HG02798 (cell line): ENCODE data around the gene TRIM66.

ENCODE experiments used
- ATAC-seq: cut with Tn5 transposase; IDR thresholded peaks from one replicate; pipeline ENCODE4 v1.9.1; 2021; ENCODE audit warnings: mild to moderate bottlenecking; ENCODE audit not compliant: unreplicated experiment, poor library complexity

The TRIM66 gene

GRCh38 chr11:8584082-8584481 is 98.4 kb downstream of the TRIM66 start:
- no peak for ATAC-seq

DNA sequence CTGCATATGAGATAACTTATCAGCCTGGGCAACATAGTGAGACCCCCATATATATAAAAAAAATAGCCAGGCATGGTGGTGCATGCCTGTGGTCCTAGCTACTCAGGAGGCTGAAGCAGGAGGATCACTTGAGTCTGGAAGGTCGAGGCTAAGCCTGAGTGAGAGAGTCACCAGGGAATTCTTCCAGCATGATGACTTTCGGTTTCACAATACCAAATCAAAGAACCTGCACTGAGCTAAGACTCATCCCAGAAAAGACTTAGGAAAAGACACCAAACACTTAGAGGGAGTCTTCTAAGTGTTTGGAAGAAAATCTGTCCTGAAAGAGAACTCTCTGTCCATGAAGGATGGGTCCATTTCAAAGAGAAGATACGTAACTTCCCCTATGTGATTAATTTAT is 101.2 kb downstream of the TRIM66 start:
- ATAC-seq, result no peak

DNA sequence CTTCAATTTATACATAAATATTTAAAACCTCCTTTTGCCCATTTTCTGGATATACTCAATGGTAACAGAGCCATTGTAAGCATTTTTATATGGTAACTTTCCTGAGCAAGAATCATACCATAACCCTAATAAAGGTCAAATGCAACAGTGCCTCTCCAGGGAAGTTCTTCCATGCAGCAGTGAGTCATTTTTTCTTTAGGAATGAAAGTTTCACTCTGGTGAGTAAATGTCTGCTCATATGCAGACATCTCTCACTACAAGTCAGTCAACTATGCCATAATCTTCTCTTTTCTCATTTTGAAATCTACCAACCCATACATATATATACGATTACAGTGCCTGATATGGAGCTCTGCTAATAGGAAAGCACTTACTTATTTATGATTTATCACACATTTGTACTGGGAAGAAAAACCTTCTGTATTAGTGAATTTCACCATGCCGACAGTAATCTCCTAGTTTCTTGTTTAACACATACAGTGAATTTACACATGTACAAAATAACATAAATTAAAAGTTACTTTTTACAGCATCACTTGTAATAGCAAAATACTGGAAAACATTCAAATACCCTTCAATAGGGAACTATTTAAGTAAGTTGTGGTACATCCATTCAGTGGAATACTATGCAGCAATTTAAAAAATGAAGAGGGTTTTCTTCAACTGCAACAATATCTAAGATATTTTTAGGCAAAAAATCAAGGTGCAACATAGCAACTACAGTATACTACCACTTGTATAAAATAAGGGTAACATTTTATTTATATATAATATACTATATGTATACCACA is 104.5 kb downstream of the TRIM66 start:
- no peak for ATAC-seq

DNA sequence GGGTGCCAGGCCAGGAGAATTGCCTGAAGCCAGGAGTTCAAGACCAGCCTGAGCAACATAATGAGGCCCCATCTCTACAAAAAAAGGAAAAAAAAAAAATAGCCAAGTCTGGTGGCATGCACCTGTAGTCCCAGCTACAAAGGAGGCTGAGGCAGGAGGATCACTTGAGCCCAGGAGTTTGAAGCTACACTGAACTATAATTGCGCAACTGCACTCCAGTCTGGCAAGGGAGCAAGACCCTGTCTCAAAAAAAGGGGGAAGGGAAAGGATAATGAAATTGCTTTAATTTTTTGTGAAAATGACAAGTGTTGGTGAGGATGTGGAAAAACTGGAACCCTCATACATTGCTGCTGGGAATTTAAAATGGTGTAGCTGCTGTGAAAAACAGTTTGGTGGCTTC is 107.7 kb downstream of the TRIM66 start:
- no peak for ATAC-seq

DNA sequence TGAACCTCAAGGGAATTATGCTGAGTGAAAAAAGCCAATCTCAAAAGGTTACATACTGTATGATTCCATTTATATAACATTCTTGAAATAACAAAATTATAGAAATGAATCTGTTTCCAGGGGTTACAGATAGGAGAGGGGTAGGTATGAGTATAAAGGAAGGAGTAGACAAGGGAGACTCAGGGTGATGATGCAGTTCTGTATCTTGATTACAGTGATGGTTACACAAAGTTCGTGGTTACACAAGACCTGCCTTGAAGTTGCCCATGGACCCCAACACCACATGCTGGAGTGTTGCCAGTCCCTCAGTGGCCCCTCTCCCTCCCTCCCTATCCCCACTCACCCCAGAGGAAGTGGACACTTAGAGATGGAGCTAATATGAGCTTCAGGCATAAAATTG is 108.7 kb downstream of the TRIM66 start:
- no peak for ATAC-seq

DNA sequence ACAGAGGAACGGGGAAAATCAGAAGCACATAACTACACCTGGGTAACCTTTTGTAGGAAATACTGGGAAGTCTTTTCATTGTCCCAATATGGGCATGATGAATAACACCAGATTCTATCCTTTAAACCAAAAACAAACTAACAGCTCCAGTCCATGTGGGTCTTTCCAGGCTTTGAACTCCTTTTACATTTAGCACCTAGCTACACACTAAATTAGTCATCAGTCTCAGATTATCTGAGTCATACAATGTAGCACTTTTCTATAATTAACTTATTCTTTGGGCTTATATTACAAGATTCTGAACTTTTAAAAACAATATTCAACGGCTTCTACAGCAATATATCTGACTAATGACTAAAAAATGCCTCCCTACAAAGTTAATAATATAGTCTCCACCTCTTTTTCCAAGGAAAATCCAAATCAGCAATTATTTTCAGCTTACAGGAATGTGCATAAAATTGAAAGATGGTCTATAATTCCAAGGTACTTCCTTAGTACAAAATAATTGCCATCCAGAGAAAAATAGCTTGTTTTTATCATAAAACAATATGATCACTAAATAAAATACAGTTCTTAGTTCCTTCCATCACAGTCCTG is 114.8 kb downstream of the TRIM66 start:
- ATAC-seq, result peak; percentile 69

DNA sequence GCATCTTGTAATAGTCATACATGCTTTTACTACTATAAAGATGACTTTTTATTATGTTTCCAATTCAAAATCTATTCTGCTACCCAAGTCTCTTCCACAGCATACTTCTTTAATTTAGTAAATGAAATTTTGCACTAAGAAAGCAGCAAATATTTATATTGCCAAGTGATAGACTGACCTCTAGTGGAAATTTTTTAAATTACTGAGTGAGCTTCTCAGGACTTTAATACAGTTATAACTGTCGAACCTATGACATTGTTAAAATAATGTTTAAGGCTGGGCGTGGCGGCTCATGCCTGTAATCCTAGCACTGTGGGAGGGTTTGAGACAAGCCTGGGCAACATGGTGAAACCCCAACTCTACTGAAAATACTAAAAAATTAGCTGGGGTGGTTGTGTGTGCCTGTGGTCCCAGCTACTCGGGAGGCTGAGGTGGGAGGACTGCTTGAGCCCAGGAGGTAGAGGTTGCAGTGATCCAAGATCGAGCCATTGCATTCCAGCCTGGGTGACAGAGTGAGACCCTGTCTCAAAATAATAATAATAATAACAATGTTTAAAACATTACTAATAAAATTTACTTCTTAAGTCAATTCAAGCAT is 115.8 kb downstream of the TRIM66 start:
- peak; percentile 48 for ATAC-seq

DNA sequence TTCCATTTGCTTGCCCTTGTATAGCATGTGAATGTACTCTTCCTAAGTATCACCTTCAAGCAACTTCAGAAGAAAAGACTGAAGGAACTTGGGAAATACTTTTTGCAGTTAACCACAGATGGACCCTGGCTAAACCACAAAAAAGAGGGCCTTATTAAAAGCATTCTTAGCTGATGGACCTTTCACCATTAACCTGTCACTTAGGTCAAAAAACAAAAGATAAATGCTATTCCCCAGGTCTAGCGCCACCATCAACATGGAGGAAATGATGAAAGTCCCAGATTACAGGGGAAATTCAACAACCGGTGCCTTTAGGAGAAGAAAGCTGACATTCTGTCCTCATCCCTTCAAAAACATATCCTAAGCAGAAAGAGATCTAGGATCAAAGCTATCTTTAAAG is 117.9 kb downstream of the TRIM66 start:
- no peak for ATAC-seq
